Tongue (tissue), 2 donors: ENCODE data around the gene ARMC3. TPM values are rescaled to one million over a fixed set of nuclear protein-coding genes. Genes with fewer than 3 reads are reported as not detected.
"Not testable (repeated sequence)": the region's sequence is repeated elsewhere in the genome, so short reads cannot be mapped to it uniquely, and the experiment has no call there.

Experiments used
- DNase-seq: peaks from one replicate; pipeline ENCODE4 v3.0.0-alpha.2; 2015
- total RNA-seq: library from RNA; depleted of rRNA; stranded (reverse); fragments of >200 nt; gene quantifications from one replicate; pipeline ENCODE4 v1.2.3, GENCODE V29; 2014

ARMC3 gene
- total RNA-seq, 1 donor from 2014 or later, result 0.51 TPM

- no peak for DNase-seq
Measured at GRCh38 chr10:22927166-22927565, 687 bp upstream of the ARMC3 start.

- DNase-seq, result not testable (repeated sequence)
Measured at GRCh38 chr10:22929053-22929452, 1.2 kb downstream of the ARMC3 start.

- DNase-seq, result no peak
Measured at GRCh38 chr10:22931948-22932347, 4.1 kb downstream of the ARMC3 start.

GRCh38 chr10:22932626-22933370 lies 4.9 kb downstream of the ARMC3 start:
- DNase-seq, result no peak

DNA sequence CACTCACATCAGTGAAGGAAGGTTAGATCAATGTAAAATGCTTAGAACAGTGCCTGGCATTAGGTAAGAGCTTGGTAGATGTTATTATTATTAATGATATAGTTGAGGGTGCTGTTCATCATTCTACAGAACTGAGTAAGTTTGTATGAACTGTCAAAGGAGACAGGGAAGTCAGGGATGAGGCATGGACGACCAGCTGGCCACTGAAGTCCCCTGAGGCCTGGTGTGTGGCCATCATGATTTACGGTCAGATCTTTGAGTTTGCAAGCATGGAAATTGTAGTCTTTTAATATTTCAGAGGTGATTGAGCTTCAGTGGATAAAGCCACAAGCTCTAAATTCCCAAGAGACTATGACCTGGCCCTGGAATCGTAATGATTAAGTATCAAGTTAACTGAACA lies 6.9 kb downstream of the ARMC3 start:
- no peak for DNase-seq

DNA sequence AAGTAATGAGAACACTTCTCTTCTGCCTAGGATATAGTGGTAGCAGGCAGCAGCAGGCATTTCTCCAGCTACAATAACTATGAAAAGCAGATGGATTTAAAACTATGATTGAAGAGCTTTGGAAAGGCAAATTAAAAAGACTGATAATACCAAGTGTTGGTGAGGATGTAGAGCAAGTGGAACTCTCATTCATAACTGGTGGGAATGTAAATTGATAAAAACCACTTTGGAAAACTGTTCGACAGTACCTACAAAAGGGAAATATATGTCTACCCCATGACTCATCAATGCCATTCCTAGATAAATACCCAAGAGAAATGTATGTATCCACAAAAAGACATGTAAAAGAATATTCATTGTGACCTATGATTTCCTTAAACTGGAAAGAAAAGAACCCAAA lies 14.6 kb downstream of the ARMC3 start:
- no peak for DNase-seq

DNA sequence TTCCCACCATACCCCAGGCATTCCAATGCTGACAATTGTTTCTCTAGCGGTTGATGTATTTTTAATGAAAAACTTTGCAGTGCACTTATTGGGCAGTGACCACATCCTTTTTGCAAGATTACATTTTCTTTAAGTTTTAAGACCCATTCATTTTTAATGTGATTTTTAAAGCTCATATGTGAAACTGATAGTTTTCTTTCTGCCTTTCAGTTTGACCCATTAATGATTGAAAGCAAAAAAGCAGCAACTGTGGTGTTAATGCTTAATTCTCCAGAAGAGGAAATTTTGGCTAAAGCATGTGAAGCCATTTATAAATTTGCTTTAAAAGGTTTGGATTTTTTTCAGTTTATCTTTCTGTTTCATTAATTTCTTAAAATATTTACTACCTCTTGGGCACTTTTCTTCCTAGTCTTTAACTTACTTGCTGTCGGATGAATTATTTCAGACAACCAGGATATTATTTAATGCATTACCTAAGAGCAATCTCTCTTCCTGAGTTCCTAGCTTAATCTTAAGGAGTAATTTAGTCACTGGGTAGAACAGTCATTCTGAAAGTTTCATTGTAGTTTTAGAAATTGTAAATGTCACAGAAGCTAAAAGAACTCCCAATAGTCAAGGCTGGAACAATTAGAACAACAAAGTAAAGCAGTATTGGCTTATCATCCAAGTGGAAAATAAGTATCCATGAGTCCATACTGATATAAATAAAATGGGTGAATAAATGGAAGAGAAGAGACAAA lies 18.3 kb downstream of the ARMC3 start:
- DNase-seq, result no peak

DNA sequence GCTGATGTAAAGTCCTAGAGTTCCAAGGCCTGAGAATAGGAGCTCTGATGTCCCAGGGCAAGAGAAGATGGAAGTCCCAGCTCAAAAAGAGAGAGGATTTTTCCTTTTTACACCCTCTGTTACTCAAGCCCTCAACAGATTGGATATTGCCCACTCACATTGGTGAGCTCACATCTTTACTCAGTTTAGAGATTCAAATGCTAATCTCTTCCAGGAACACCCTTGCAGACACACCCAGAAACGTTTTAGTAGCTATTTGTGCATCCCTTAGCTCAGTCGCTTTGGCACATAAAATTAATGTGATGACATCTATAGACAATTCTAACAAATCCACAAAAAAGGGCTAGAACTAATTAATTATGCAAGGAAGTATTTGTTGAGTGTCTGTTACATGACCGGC lies 27.1 kb downstream of the ARMC3 start:
- no peak for DNase-seq

DNA sequence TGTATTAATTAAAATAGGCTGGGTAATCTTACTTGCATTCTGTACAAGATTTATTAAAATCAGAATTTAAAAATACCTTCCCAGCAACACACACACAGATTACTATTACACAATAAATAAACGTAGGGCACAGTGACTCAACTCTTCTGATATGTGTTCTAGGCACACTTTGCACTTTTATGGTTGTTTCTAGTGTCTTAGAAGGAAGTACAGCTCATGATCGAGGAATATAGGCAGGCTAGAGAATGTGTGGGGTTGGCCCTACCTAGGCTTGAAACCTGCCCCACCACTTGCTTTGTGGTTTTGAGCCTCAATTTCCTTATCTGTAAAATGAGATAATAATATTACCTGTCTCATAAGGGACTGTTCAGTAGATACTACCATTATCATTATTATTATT lies 30.5 kb downstream of the ARMC3 start:
- DNase-seq, result no peak

GRCh38 chr10:22959292-22959691 lies 31.4 kb downstream of the ARMC3 start:
- DNase-seq, result no peak

- DNase-seq, result no peak
Measured at GRCh38 chr10:22959950-22960349, 32.1 kb downstream of the ARMC3 start.

GRCh38 chr10:22962817-22963216 lies 35.0 kb downstream of the ARMC3 start:
- DNase-seq, result no peak

DNA sequence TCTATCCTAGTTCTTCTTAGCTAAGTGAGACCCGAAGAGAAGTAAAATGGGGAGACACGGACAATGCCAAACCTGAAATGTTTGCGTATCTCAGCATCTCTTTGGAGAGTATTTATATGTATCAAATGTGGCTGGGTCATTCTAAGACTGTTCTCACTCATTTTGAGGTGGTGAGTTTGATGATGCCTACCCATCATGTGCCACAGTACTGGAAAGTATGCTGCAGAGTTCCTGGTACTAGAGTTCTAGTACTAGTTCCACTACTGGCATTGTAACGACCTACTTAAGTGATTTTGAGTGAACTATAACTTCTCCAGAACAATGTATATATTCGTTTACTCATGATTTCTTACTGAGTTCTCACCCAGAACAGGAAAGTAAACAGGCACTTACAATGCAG lies 41.9 kb downstream of the ARMC3 start:
- no peak for DNase-seq

- no peak for DNase-seq
Measured at GRCh38 chr10:22976534-22976933, 48.7 kb downstream of the ARMC3 start.

- DNase-seq, result no peak
Measured at GRCh38 chr10:22977751-22978150, 49.9 kb downstream of the ARMC3 start.

GRCh38 chr10:22978287-22978686 lies 50.4 kb downstream of the ARMC3 start:
- peak; percentile 57 for DNase-seq

GRCh38 chr10:22978918-22979317 lies 51.1 kb downstream of the ARMC3 start:
- no peak for DNase-seq

GRCh38 chr10:22980822-22981221 lies 53.0 kb downstream of the ARMC3 start:
- no peak for DNase-seq

GRCh38 chr10:22984066-22984465 lies 56.2 kb downstream of the ARMC3 start:
- no peak for DNase-seq

GRCh38 chr10:22986771-22987542 lies 59.1 kb downstream of the ARMC3 start:
- DNase-seq, result peak; percentile 66

DNA sequence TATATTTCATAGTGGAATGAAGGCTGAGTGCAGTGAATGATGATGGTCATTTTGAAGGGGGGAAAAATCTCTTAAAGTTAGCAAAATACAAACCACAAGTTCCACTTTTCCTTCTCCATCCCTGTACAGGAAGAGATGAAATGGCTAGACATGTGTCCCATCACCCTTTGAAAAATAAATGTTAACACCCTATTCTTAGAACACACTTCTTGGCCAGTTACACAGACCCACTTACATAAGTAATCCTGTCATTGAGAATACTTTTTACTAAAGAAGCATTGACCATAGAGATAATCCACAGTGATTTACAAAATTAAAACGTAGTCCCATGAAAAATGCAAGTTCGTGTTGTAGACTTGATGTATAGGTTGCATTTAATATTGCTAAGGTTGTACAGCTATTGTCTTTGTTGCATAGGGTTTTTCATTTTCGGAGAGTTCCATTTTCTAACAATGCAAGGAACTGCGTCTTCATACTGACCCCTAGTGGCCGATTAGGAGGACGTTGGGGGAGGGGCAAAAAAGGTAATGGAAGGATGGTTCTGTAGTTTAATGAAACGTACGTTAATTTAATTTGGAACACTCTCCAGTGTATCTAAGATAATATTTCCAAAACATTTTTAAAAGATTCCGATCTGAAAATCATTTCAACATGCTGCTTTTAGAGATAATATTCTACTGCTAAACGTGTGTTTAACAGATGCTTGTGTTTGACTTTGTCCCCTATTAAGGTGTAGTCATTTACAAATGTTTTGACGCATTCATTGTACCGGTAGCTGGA lies 60.9 kb downstream of the ARMC3 start:
- DNase-seq, result peak; percentile 87

DNA sequence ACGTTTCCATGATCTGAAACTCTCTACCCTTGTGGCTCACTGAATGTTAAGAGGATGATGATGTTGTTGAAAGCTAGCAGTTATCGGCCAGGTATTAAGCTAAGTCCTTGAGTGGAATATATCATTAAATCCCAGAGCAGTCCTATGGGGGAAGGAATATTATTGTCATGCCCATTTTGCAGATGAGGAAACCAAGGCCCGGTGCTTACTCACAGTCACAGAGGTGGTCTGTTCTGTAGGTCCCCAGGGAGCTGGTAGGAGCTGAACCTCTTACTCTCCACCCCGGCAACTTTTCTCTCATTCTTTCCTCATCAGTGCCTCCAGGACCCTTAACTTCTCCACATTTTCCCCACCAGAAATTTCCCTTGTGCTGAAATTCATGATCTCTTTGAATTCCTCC lies 62.6 kb downstream of the ARMC3 start:
- no peak for DNase-seq
